HL-60 (cell line): ENCODE measurements around the gene TMEM151B.
"Not testable (repeated sequence)": the region's sequence is repeated elsewhere in the genome, so short reads cannot be mapped to it uniquely, and the experiment has no call there.

Experiments
- DNase-seq, 2 experiments: peaks; one replicate each; pipeline ENCODE4 v3.0.0-alpha.2; 2010 to 2020; ENCODE audit warnings: low read depth in 1 of 2, low spot score in 1 of 2
- H3K27ac ChIP-seq: fragments of 250-450 bp; sonication (Bioruptor Pico); replicated peaks from 2 replicates; pipeline ENCODE4 v1.5.1; 2020; ENCODE audit warnings: mild to moderate bottlenecking, moderate library complexity
- H3K27me3 ChIP-seq: fragments of 250-450 bp; sonication (Bioruptor Pico); 2 replicates; pipeline ENCODE4 v1.5.1; 2021; ENCODE audit warnings: mild to moderate bottlenecking, moderate library complexity; ENCODE audit not compliant: insufficient read depth, poor library complexity, severe bottlenecking
- H3K4me3 ChIP-seq: replicated peaks from 2 replicates; pipeline ENCODE4 v1.5.1; 2011; ENCODE audit warnings: mild to moderate bottlenecking, control low read depth, low read length; ENCODE audit not compliant: insufficient read depth
- GABPA ChIP-seq: IDR thresholded peaks from 2 replicates; pipeline ENCODE4 v1.6.1; 2012; ENCODE audit warnings: low read depth
- POLR2AphosphoS5 ChIP-seq: IDR thresholded peaks from 2 replicates; pipeline ENCODE4 v1.6.1; 2012; ENCODE audit warnings: low read depth
- REST ChIP-seq: IDR thresholded peaks from 2 replicates; pipeline ENCODE4 v1.6.1; 2012; ENCODE audit warnings: low read depth; ENCODE audit not compliant: insufficient replicate concordance
- SPI1 ChIP-seq: IDR thresholded peaks from 2 replicates; pipeline ENCODE4 v1.6.1; 2012; ENCODE audit warnings: low read depth, mild to moderate bottlenecking, borderline replicate concordance
- TF ChIP-seq, protein P1 (sequence below): IDR thresholded peaks from one replicate; pipeline ENCODE4 v1.5.1; 2011; ENCODE audit warnings: low read length, control low read depth, inconsistent platforms; ENCODE audit not compliant: insufficient read depth

TMEM151B gene

DNA sequence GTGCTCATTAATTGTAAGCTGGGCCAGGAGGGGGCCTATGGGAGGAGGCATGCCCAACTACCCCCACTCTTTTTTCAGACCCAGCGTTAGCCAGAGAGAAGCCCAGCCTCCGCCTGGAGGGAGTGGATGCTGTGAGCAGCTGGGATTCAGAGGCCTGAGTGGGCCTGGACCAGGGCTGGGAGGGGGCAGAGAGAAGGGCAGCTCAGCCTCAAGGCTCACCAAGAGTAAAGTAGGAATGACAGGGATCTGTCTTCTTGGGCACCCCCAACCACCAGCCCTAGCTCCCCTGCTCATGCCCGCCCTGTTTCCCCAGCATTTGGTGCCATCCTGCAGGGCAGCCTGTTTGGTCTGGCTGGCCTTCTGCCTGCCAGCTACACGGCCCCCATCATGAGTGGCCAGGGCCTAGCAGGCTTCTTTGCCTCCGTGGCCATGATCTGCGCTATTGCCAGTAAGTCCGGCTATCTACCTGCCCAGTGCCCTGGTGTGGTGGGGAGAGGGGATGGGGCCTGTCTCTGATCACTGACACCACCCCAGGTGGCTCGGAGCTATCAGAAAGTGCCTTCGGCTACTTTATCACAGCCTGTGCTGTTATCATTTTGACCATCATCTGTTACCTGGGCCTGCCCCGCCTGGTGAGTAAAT is 40.1 kb upstream of the TMEM151B start:
- no peak for TF ChIP-seq SPI1
- H3K27ac ChIP-seq = no peak overlapping the region
- no peak for DNase-seq
- no peaks in the 10 kb centered on the region for H3K27me3 ChIP-seq
- H3K4me3 ChIP-seq = no peak overlapping the region

DNA sequence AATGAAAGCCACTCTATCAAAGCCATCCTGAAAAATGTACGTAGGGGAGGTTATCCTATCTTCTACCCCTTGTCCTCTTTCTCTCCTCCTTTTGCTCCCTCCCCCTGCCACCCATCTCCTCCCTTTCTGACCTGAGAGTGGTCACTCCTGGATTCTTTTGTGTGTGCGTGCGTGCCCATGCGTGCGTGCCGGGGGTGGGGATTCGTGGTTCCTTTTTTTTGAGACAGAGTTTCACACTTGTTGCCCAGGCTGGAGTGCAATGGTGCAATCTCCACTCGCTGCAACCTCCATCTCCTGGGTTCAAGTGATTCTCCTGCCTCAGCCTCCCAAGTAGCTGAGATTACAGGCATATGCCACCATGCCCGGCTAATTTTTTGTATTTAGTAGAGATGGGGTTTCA is 38.8 kb upstream of the TMEM151B start:
- H3K4me3 ChIP-seq, H3K27me3 ChIP-seq: not testable (repeated sequence)
- DNase-seq = peak in 1 of 2 experiments; percentile 73
- H3K27ac ChIP-seq = peak overlapping the region; percentile 84

DNA sequence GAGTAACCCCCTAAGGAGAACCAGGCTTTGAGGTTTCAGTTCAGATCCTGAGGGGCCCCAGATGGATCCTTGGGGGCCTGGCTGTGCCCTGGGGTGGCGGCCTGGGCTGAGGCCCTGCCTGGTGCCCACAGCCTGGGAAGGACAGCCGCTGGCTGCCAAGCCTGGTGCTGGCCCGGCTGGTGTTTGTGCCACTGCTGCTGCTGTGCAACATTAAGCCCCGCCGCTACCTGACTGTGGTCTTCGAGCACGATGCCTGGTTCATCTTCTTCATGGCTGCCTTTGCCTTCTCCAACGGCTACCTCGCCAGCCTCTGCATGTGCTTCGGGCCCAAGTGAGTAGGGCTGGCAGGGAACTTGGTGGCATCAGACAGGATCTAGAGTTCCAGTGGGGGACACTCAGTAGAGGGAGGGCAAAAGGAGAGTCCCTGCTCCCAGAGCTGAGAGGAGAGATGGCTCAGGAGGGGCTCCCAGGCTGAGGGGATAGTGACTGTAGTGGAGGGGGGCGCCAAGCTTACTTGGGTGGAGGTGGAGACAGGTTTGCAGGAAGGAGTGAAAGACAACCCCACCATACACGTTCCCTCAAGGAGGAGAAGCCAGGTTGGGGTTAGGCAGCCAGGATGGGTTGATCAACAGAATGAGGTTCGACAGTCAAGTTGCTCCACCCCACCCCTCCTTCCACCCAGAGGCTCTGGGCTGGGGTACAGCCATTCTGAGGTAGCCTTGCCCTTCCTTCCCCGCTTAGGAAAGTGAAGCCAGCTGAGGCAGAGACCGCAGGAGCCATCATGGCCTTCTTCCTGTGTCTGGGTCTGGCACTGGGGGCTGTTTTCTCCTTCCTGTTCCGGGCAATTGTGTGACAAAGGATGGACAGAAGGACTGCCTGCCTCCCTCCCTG is 37.3 kb upstream of the TMEM151B start:
- DNase-seq = peak in 1 of 2 experiments; percentile 81
- Histone ChIP-seq H3K4me3 (no peak overlapping the region), H3K27me3 (no peaks in the 10 kb centered on the region), H3K27ac (peak overlapping the region; percentile 84)
- 0 out of 2 replicates have a peak, but pooled peaks have one; percentile 39 for TF ChIP-seq POLR2AphosphoS5
- TF ChIP-seq, protein P1, sequence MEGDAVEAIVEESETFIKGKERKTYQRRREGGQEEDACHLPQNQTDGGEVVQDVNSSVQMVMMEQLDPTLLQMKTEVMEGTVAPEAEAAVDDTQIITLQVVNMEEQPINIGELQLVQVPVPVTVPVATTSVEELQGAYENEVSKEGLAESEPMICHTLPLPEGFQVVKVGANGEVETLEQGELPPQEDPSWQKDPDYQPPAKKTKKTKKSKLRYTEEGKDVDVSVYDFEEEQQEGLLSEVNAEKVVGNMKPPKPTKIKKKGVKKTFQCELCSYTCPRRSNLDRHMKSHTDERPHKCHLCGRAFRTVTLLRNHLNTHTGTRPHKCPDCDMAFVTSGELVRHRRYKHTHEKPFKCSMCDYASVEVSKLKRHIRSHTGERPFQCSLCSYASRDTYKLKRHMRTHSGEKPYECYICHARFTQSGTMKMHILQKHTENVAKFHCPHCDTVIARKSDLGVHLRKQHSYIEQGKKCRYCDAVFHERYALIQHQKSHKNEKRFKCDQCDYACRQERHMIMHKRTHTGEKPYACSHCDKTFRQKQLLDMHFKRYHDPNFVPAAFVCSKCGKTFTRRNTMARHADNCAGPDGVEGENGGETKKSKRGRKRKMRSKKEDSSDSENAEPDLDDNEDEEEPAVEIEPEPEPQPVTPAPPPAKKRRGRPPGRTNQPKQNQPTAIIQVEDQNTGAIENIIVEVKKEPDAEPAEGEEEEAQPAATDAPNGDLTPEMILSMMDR = no peak
- TF ChIP-seq GABPA = peak; percentile 59

- Histone ChIP-seq H3K4me3 (no peak overlapping the region), H3K27me3 (no peaks in the 10 kb centered on the region), H3K27ac (peak overlapping the region; percentile 84)
- TF ChIP-seq POLR2AphosphoS5 = no peak; the same call in none of the 2 replicates
- peak; percentile 91 for TF ChIP-seq SPI1
- no peak for DNase-seq
Measured at GRCh38 chr6:44233567-44234100, 36.6 kb upstream of the TMEM151B start.

GRCh38 chr6:44234101-44235025 is 35.9 kb upstream of the TMEM151B start:
- TF ChIP-seq, protein P1 = peak; percentile 53
- TF ChIP-seq REST (no peak), SPI1 (peak; percentile 4; the same call in 1 of the 2 replicates)
- no peak overlapping the region for H3K4me3 ChIP-seq
- peak overlapping the region; percentile 84 for H3K27ac ChIP-seq

More at GRCh38 chr6:44234101-44235025, 35.9 kb upstream of the TMEM151B start:
- no peaks in the 10 kb centered on the region for H3K27me3 ChIP-seq
- peak in 1 of 2 experiments; percentile 51 for DNase-seq
